Measurements from ENCODE around the gene PRCD.

- TF ChIP-seq CTCF (IDR thresholded peaks at IDR 0.05), result no peak
- no peak for TF ChIP-seq POLR2A (IDR thresholded peaks at IDR 0.05)
- no peak for TF ChIP-seq POLR2AphosphoS5 (IDR thresholded peaks at IDR 0.05)
Observed at GRCh38 chr17:76586741-76587487, 47.1 kb downstream of the PRCD start.

Measured in stomach (tissue), 4 donors.